Measurements from ENCODE around the gene ATP9B. TPM values are rescaled to one million over a fixed set of nuclear protein-coding genes. Genes with fewer than 3 reads are reported as not detected.

The ATP9B gene
- total RNA-seq, 1 donor from 2014 or later: 37.3 TPM

- no peak for TF ChIP-seq CTCF (IDR thresholded peaks at IDR 0.05; ENCODE audit: unreplicated experiment)
- Mint-ChIP-seq H3K27ac (ENCODE audit: unreplicated experiment) (no peak overlapping the region), H3K4me1 (ENCODE audit: unreplicated experiment) (peaks cover 31% of the 10 kb centered on the region), H3K9me3 (ENCODE audit: unreplicated experiment) (no peaks in the 10 kb centered on the region), H3K27me3 (ENCODE audit: unreplicated experiment) (peaks cover 21% of the 10 kb centered on the region), H3K4me3 (ENCODE audit: unreplicated experiment) (no peak overlapping the region), H3K36me3 (ENCODE audit: low read depth, unreplicated experiment) (peaks cover 8% of the 10 kb centered on the region)
- no peak for DNase-seq (ENCODE audit: low spot score)
Measured at GRCh38 chr18:79389689-79390088, 320.5 kb downstream of the ATP9B start.

- no peak overlapping the region for H3K4me3 Mint-ChIP-seq (ENCODE audit: unreplicated experiment)
- peaks cover 7% of the 10 kb centered on the region for H3K36me3 Mint-ChIP-seq (ENCODE audit: low read depth, unreplicated experiment)
- H3K9me3 Mint-ChIP-seq (ENCODE audit: unreplicated experiment): no peaks in the 10 kb centered on the region
- TF ChIP-seq CTCF (IDR thresholded peaks at IDR 0.05; ENCODE audit: unreplicated experiment): no peak
- H3K27me3 Mint-ChIP-seq (ENCODE audit: unreplicated experiment): peaks cover 26% of the 10 kb centered on the region
- no peak for DNase-seq (ENCODE audit: low spot score)
- peak overlapping the region; percentile 33 for H3K27ac Mint-ChIP-seq (ENCODE audit: unreplicated experiment)
- H3K4me1 Mint-ChIP-seq (ENCODE audit: unreplicated experiment): peaks cover 31% of the 10 kb centered on the region
Measured at GRCh38 chr18:79392226-79392625, 323.0 kb downstream of the ATP9B start.

- TF ChIP-seq CTCF (IDR thresholded peaks at IDR 0.05; ENCODE audit: unreplicated experiment): no peak
- Mint-ChIP-seq H3K27ac (ENCODE audit: unreplicated experiment) (peak overlapping the region; percentile 90), H3K9me3 (ENCODE audit: unreplicated experiment) (no peaks in the 10 kb centered on the region), H3K27me3 (ENCODE audit: unreplicated experiment) (peaks cover 31% of the 10 kb centered on the region), H3K4me1 (ENCODE audit: unreplicated experiment) (peaks cover 21% of the 10 kb centered on the region), H3K36me3 (ENCODE audit: low read depth, unreplicated experiment) (peaks cover 9% of the 10 kb centered on the region), H3K4me3 (ENCODE audit: unreplicated experiment) (peak overlapping the region; percentile 82)
- peak; percentile 35 for DNase-seq (ENCODE audit: low spot score)
Measured at GRCh38 chr18:79393181-79393634, 324.0 kb downstream of the ATP9B start.

- DNase-seq (ENCODE audit: low spot score): peak; percentile 86
- H3K27me3 Mint-ChIP-seq (ENCODE audit: unreplicated experiment): peaks cover 38% of the 10 kb centered on the region
- peak overlapping the region; percentile 82 for H3K4me3 Mint-ChIP-seq (ENCODE audit: unreplicated experiment)
- H3K27ac Mint-ChIP-seq (ENCODE audit: unreplicated experiment): peak overlapping the region; percentile 90
- H3K36me3 Mint-ChIP-seq (ENCODE audit: low read depth, unreplicated experiment): peaks cover 12% of the 10 kb centered on the region
- no peak for TF ChIP-seq CTCF (IDR thresholded peaks at IDR 0.05; ENCODE audit: unreplicated experiment)
- H3K9me3 Mint-ChIP-seq (ENCODE audit: unreplicated experiment): no peaks in the 10 kb centered on the region
- peaks cover 18% of the 10 kb centered on the region for H3K4me1 Mint-ChIP-seq (ENCODE audit: unreplicated experiment)
Measured at GRCh38 chr18:79393635-79394533, 324.7 kb downstream of the ATP9B start.

All from endothelial cell (in vitro differentiated cells).